ENCODE data around the gene GALNT1.

GALNT1 gene

DNA sequence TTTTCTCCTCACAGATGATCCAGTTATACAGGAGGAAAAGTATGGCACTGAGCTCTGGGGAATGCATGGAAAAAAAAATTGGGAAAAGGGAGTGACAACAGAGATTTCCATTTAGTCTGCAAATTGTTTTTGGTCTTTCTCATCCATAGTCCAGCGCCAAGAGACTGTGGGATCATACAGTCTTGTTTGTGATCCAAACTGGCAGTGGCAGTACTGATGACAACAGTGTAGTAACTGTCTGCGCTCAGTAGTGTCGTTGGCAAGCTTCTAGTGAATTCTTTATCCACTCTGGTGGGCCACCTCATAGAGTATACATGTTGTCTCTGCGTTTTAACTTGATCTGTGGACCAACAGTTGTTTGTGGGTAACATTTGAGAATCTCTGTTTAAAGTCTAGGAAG lies 37.9 kb downstream of the GALNT1 start:
- DNase-seq: no peak

DNA sequence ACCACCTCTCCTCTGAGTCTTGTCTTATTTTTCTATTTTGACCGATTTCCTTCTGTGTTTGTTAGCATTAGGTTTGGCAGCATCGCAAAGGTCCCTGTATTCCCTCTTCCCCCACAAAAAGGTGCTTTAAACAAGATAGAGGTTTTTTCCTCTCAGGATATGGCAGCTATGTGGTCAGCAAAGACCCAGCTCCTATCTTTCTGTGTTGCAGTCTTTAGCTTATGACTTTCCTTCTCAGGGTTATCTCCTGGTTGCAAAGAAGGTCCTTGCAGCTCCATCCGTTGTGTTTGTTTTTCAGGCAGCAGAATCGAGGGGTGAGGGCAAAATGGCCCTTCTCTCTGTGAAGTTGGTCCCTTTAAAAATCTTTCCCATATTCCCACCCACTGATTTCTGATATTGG lies 38.4 kb downstream of the GALNT1 start:
- no peak for DNase-seq

DNA sequence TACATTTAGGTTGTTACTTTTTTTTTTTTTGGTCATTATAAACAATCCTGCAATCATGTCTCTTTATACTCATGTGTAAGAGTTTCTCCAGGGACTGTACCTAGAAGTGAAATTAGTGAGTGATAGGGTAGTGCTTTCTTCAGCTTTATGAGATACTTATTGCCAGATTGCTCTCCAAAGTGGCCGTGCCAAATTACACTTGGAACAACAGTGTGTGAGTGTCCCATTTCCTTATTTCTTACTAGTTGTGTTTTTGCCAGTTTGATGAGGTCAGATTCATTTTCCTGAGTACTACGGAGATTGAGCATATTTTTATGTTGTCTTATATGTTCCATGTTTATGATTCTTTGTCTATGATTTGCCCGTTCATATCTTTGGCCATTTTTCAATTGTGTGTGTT lies 39.2 kb downstream of the GALNT1 start:
- no peak for DNase-seq

DNA sequence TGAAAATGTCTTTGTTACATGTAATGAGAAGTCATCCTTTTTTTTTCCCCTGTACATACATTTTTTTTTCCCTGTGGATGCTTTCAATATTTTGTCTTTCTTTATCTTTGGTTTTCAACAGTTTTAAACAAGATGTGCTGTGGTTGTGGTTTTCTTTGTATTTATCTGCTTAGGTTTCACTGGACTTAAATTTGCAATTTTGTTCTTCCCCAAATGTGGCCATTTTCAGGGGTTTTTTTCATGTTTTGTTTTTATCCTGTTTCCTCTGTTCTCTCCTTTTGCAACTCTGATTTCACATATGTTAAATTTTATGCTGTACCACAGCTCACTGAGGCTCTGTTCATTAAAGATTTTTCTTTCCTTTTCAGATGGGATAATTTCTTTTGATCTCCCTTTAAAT lies 41.7 kb downstream of the GALNT1 start:
- no peak for DNase-seq

DNA sequence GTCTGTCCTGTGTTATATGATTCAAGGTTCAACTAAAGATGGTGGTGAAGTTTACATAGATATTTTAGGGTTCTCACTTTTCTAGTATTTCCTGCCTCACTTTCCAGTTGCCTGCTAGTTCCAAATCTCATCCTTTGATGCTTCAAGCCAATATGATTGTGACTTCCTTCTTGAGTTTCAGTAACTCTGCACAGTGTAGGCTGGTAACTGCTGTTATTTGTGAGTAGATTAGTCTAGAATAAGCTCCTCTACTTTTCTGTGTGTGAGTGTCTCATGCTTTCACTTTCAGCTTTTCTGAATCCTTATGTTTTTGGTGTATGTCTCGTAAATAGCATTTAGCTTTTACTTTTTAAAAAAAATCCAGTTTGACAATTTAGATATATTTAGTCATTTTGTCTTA lies 42.6 kb downstream of the GALNT1 start:
- DNase-seq: no peak

DNA sequence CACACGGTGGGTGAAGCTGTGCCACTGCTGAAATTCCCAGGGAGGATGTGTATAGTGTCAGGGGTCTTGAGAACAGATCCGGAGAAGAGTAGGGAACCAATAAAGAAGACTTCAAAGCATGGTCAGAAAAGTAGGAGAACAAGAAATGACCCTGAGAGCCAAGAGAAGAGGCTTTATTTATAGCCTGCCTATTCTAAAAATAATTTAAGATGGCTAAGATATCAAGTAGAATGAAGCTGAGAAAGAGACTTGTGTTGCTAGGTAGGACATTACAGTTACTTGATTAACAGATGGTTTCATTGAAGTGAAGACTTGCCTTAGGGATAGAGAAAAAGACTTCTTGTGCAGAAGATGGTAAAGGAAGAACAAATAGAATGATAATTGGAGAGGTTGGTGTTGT lies 43.7 kb downstream of the GALNT1 start:
- no peak for DNase-seq

DNA sequence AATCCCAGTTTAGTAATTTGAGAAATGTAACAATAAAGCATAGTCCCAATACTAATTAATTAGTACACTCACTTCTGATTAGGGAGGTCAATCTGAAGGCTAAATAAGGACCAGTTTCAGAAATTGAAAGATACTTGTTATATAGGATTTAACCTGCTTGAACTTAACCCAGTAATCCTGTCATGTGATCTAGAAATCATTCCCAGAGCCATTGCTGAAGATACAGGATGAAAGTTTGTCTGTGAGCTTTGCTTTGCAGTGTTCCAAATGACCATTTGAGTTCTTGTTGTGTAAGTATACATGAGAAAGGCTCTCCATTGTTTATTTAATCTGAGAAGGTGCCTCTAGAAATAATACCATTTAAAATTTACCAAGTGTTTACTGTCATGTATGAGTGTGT lies 52.2 kb downstream of the GALNT1 start:
- no peak for DNase-seq

DNA sequence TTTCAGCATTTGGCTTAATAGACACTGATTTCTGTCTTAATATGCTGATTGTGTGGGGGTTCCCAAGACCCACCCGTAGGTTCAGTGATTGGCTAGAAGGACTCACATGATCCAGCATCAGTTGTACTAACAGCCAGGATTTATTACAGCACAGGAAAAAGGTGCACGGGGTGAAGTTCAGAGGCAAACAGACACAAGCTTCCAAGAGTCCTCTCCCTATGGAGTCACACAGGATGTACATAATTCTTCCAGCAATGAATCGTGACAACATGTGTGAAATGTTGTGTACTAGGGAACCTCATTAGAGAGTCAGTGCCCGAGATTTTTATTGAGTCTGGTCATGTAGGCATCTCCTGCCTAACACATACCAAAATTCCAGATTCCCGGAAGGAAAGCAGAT lies 52.8 kb downstream of the GALNT1 start:
- DNase-seq: no peak

DNA sequence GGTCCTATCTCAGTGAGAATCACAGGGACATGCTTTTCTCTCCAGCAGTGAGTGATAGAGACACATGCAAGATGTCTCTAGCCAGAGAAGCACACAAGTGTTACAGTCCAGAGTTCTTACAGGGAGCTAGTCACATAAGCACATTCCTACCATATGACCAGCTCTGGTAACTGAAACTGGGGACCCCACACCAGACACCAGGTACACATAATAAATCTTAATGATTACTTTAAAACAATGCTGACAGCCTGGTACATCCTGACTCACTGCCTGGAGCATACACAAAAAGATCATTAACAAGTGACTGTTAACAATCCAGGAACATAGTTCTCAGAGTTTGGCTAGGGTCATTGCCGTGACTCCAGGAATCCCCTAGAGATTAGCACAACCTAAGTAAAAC lies 53.6 kb downstream of the GALNT1 start:
- no peak for DNase-seq

DNA sequence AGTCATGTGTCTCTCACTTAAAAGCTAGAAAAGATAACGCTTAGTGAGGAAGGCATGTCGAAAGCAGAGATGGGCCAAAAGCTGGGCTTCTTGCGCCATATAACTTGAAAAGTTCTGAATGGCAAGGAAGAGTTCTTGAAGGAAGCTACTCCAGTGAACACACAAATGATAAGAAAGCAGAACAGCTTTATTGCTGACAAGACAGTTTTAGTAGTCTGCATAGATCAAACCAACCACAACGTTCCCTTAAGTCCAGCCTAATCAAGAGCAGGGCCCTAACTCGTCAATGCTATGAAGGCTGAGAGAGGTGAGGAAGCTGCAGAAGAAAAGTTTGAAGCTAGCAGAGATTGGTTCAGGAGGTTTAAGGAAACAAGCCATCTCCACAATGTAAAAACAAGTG lies 55.7 kb downstream of the GALNT1 start:
- DNase-seq: no peak

DNA sequence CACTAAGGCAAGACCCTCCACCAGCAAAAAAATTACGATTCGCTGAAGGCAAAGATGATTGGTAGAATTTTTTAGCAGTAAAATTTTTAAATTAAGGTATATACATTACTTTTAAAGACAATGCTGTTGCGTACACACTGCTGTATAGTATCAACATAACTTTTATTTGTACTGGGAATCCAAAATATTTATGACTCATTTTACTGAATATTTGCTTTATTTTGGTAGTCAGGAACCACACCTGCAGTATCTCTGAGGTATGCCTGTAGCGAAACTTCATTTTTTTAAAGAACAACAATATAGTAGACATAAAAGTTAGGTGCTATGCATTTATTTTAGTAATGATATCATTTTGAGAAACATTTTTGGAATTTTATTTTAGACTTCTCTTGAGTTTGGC lies 57.8 kb downstream of the GALNT1 start:
- no peak for DNase-seq

DNA sequence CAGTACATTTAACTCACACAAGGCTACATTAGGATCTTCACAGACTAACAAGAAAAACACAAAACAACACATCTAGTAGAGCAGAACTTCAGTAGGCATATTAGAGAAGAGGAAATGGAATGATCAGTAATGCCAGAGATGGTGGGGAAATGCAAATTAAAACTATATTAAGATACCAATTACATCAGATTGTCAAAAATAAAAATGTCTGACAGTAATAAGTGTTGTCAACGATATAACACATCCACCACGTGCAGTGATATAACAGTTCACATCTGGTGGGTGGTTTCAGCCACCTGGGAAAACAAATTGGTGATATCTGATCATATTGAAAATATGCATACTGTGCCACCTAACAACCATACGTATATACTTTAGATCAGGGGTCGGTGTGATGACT lies 59.9 kb downstream of the GALNT1 start:
- DNase-seq: no peak

DNA sequence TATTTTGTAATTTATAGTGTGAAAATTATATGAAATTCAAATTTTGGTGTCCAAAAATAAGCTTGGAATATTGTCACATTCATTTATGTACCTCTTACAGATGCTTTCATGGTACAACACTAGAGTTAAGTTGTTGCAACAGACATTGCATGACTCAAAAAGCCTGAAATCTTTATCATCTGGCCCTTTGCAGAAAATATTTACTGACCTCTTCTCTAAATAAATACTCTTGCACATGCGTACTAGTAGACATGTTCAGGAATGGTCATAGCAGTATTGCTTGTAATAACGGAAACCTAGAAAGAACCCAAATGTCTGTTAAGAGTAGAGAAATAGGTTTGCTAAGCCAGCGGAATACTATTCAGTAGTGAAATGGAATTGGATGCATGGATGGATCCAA lies 60.4 kb downstream of the GALNT1 start:
- no peak for DNase-seq

DNA sequence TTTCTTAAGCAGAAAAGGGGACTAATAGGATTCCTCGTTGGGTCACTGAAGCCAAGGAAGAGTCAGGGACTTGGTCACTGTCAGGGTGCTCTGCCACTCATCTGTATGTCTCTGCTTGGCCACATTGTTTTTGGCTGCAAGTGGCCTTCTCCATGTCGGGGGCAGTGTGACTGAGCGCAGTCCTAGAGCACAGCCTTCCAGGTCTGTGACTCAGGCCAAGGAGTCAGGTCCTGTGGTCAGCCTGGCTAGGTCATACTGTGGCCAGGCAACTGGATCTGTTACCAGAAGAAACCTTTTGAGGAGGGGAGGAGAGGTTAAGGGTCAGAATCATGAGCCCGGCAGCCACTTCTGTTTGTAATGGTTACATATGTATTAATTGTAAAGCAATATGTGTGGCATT lies 61.3 kb downstream of the GALNT1 start:
- no peak for DNase-seq

DNA sequence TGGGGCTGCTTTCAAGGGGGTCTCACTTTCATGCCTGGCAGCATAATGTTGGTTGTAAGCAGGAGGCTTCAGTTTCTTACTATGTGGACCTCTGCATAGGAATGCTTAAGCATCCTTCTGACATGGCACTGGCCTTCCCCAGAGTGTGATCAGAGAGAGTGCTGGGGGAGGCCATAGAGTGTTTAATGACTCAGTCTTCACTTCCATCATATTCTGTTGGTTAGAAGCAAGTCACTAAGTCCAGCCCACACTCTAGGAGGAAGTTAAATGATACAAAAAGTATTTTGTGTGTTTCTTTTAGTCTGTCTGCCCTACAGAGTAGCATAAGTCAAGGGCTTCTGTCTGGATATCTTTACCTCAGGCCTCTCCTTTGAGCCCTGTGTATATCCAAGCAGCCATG lies 64.9 kb downstream of the GALNT1 start:
- no peak for DNase-seq

DNA sequence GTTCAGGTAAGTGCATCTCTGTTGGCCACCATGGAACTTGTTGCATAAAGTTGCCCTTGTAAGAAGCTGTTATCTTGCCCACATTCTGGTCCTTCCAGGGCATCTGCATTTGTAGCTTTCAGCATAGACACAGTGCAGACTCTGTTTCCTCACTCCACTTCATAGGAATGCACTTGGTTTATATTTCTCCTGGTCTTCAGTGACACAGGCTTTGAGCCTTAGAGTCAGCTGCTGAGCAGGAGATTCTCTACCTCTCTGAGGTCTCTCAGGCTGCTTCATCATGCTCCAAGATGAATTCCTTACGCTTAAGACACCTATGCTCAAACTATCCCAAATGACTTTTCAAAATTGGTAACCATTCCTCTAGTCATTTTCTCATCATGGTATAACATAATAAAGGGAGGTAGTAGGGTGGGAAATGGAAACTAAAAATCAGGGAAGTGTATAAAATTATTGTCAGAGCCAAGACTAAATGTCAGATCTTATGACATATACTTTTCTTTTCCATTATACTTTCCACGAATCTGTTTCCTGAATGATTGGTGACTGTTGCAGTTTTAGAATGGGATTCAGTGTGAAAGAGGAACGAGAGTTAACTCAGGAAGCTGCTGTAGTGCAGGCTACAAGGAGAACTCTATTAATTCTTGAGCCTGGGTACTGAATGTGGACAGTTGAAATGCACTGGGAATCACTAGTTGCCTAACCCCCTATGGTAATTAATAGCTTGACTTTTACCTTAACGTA lies 72.0 kb downstream of the GALNT1 start:
- no peak for DNase-seq

DNA sequence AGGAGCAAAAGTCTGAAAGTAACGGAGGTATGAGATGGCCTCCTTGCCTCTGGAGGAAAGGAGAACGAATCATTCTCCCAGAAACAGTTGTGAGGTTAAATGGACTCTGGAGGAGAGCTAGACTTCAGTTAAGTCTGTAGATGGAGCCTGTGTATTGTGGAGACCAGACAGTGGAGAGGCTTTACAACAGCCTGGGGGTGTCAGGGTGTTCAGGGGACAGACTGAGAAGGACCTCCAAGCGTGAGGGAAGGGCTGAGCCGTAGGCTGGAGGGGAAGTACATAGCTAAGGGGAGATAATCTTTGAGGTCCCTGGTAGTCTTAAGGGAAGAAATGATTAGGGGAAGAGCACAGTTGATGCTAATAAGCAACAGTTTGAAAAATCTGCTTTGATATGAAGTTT lies 76.6 kb downstream of the GALNT1 start:
- DNase-seq: no peak

DNA sequence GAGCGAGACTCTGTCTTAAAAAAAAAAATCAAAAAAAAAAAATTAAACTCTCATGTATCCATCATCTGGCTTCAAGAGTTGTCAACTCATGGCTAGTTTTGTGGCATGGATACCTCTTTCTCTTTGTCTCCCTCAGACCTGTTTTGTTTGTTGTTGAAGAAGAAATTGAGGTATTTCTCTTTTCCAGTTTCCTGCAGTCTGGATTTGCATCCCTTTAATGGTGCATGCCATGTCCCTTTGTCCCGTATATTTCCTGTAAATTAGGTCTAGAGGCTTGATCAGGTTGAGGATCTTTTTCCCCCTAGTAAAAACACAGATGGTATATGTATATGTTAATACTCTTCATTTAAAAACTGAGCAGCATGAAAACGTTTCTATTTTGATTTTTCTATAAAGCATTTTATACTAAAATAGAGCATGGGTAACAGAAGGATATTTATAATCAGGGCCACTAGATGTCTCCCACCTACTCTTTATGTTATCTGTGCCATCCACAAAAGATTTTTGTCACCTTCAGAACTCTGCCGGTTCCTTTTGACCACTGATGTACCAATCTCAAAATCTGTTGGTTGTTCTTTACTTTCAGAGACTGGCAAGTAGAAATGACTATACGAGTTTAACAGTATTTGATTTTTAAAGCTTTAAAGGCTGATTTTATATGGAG lies 80.1 kb downstream of the GALNT1 start:
- DNase-seq: no peak

DNA sequence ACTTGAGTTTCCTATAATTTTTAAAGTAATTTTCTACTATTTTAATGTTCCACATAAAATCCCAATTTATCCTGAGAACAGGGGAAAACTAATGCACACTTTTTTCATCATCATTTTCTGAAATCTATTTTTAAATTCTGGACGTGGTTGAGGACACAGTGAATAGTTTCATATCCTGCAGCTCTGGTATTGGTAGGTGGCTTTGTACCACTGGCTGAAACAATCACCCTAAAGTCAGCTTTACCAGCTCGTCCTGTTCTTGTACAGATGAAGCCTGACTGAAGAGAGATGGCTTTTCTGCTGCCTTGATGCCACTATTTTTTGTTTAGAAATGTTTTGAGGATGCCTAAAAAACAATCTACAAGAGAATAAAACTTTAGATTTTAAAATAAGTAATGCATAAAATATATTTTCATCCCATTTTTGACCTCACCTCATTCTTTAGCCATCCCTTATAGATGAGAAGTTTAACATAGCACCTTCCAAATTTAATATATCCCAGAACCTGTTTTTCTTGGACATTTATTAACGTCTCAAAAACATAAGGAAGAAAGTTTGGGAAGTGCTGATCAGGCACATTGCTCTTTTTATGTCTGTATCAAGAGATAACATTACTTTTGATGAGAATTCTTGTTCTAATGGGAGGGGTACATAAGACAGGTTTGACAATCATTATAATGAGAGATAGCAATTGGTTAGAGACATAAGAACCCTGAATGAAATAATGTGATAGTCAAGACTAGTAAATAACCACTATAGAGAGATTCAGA lies 80.9 kb downstream of the GALNT1 start:
- no peak for DNase-seq

DNA sequence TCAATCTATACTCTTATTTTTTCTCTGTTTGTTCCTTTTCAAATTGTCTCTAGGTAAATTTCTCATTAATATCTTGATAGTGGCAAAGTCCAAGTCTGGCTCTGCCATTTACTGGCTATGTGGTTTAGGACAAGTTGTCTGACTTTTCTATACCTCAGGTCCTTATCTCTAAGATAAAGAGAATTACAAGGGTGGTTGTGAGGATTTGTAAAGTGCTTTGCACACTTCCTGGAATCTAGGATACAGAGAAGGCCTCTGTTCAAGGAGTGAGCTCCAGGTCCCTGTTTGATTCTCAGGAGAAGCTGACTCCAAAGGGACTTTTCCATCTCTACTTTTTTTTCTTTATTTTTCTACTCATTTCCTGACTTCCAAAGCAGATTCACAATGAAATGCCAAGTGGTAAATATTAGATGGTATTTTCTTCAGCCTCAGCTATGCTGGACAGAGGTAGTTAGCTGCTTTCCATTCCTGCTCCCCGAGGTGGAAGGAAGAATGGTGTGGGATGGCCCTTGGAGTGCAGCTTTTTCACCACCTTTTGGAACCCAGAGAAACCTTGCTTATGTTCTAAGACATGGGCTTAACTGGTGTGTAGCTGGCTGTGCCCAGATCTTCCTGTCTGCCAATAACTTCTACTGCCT lies 90.5 kb downstream of the GALNT1 start:
- DNase-seq: no peak

DNA sequence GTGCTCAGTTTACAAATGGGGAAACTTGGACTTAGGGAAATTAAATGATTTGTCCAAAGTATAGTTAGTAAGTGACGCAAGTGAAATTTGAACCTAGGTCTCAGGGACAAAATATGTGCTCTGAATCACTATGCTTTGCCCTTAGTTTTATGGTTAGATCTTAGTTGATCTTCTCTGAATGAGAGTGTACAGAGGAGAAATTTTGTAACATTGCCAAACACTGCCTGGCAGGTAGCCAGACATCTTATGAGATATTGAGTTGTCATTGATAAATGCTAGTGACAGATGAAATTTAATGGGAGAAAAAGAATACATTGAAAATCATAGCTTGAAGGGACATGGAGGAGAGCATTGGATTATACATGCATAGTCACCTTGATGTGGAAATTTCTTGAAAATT lies 91.4 kb downstream of the GALNT1 start:
- DNase-seq: no peak

DNA sequence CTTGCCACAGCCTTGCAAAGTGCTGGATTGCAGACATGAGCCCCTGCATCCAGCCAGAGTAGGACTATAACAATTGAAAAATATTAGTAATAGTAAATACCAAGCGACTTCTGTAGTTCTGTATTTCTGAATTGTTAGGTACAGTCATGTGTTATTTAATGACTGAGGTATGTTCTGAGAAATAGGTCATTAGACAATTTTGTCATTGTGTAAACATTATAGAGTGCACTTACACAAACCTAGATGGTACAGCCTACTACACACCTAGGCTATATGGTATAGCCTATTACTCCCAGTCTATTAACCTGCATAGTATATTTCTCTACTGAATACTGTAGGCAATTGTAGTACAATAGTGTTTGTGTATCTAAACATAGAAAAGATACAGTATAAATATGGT lies 92.1 kb downstream of the GALNT1 start:
- DNase-seq: no peak

DNA sequence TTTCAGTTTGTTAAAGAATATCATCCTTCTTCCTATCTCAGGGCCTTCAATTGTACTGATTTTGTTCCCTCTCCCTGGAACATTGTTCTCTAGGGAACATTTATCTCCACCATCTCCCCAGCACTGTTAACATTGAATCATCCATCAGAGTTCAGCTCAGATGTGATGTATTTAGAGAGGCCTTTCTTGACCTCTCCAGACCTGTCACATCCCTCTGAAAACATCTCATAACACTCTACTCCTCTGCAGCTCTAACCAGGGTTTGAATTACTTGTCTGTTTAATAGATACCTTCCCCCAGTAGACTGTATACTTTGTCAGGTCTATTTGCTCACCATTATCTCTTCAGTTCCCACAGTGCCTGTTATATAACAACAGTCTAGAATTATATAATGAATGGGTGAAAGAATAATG lies 98.6 kb downstream of the GALNT1 start:
- DNase-seq: no peak
